DMS79 (cell line): ENCODE data around the gene GMNC.

ENCODE experiments used
- DNase-seq: peaks from one replicate; lab custom pipeline; 2025; lab: John Stamatoyannopoulos, UW

Gene GMNC

DNA sequence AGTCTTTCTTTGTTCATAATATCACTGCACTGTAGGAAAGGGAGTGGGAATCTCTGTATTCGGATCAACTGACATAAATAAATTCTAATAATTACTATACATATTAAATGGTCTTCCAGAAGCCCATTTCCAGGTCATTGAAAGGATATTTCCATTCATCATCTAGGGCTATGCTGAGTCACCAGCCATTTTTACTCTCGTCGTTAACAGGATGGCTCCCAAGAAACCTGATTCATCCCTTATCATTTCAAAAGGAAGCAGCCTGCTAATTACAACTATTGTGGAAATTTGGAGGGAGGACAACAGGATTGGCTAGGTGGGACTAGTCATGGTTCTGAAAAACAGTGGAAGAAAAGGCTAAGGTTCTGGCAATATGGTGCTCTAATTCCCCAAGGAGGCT is 13.6 kb downstream of the GMNC start:
- DNase-seq, result no peak

- DNase-seq, result no peak
These were observed 15.1 kb downstream of the GMNC start for GRCh38 chr3:190847436-190847835.

DNA sequence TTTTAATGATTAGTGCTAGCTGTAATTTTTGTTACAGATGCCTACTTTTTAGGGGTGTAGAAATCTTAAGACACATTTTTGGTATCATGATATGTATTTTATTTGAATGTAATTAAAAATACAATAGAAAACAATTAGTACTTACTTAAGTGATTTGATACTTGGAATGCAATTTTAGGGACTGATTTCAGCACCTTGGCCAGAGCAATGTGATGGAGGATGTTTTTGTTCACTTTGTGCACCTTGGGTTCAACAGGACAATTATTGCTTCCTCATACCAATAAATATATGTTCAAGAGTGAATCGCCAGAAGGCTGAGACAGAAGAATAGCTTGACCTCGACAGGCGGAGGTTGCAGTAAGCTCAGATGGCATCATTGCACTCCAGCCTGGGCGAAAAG is 22.3 kb downstream of the GMNC start:
- DNase-seq, result no peak

- DNase-seq, result no peak
These were observed 31.3 kb downstream of the GMNC start for GRCh38 chr3:190831225-190831624.

DNA sequence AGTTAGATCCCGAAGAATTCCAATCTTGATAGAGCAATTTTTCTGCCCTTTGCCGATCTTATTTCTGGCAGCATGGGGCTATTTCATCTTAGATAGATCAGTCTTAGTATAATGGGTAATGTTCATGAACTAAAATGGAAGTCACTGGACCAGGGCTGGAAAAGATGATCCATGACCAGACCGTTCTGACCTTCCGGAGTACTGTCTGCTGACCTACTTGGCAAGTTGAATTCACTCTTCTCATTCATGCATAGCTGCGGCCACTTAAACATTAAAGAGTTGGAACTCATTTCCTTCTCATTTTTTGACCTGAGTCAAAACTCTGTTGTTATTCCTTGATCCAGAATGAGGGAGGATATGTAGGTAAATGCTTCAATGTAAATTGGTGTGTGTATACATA is 32.5 kb downstream of the GMNC start:
- DNase-seq, result no peak

- DNase-seq, result no peak
These were observed 36.5 kb downstream of the GMNC start for GRCh38 chr3:190826018-190826417.

DNA sequence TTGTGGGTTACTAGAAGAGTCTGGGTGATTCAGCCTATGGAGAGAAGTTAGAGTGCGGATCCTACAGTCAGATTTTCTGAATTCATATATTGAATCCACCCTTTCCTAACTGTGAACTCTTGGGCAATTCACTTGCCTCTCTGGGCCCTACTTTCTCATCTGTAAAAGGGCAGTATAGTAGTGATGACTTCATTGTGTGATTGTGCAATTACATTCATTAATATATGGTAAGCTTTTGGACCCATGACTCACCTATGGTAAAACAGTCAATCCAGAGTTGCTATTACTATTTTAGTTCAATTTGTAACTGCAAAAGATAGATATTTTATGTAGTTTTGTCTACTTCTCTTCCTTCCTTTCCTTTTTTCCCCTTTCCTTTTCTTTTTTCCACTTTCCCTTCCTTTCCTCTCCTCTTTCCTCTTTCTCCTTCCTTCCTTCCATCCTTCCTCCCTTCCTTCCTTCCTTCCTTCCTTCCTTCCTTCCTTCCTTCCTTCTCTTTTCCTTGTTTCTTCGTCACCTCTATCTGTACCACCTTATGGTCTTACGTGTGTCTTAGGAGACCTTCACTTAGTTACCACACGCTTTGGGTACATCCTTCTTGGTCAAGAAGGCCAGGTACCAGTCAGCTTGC is 37.0 kb downstream of the GMNC start:
- no peak for DNase-seq

DNA sequence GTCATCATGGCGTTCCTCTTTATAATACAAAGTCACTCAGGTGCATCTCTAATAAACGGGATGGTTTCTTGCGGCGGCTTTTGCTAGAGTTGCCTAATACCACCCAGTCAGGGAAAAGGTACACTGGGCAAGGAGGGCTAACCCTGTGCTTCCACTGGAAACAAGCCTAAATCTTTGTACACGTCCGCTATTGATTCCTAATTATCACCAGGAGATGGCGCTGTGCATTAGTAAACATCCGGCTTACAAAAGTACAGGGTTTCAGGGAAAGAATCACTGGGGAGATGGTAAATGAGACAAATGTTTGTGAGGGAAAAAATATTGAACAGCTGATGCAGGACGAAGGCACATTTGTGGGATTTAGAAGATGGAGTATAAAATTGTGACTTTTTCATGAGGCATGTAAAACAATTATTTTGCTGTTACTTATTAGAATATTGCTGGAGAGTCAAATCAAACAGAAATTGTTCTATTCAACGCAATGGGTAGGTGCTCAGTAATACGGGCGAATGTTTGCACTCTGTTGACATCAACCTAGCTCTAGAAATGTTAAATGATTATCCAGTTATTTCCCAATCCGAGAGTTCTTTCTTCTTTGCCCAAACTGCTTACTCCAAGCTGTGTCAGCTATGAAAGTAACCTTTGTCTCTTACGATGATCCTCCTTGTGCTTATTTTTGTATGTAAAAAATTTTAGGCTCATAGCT is 50.6 kb downstream of the GMNC start:
- no peak for DNase-seq

GRCh38 chr3:190810957-190811356 is 51.5 kb downstream of the GMNC start:
- DNase-seq, result no peak

GRCh38 chr3:190809351-190809750 is 53.1 kb downstream of the GMNC start:
- no peak for DNase-seq

- no peak for DNase-seq
These were observed 54.6 kb downstream of the GMNC start for GRCh38 chr3:190807719-190808375.
